Measurements from ENCODE around the gene THAP10. TPM values are rescaled to one million over a fixed set of nuclear protein-coding genes. Genes with fewer than 3 reads are reported as not detected.

Gene THAP10
- polyA plus RNA-seq, 1 donor from 2014 or later, result 6.6 TPM

DNA sequence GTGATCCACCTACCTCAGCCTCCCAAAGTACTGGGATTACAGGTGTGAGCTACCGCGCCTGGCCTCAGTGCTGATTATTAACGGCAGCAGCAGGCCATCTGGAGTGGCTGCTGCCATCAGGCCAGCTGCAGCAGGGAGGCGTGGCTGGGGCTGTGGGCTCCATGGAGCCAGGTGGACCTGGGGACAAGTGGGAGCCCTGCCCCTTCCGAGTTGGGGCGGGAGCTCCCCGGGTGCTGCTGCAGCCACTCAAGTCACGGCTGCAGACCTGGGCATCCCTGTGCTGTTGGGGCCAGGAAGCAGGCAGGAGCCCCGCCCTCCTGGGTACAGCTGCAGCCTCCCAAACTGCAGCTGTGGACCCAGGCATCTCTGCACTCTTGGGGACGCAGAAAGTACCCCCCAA, 24.3 kb upstream of the THAP10 start:
- H3K4me3 ChIP-seq (ENCODE audit: low read length), result no peak overlapping the region
- no peaks in the 10 kb centered on the region for H3K9me3 ChIP-seq (ENCODE audit: low read length)
- no peak overlapping the region for H3K9ac ChIP-seq (ENCODE audit: low read length)
- H3K4me2 ChIP-seq (ENCODE audit: low read length), result no peak overlapping the region
- no peaks in the 10 kb centered on the region for H4K20me1 ChIP-seq (ENCODE audit: insufficient read depth)
- no peak overlapping the region for H3K27ac ChIP-seq (ENCODE audit: low read length)
- no peaks in the 10 kb centered on the region for H3K79me2 ChIP-seq (replicated peaks; ENCODE audit: insufficient read depth, low read length)
- TF ChIP-seq MXI1 (conservative IDR thresholded peaks at IDR 0.05; ENCODE audit: poor library complexity, severe bottlenecking), result no peak
- H3K9me2 ChIP-seq (ENCODE audit: insufficient read depth, low read length), result no peaks in the 10 kb centered on the region
- H3F3A ChIP-seq (ENCODE audit: insufficient read depth, low read length, poor library complexity, severe bottlenecking), result no peaks in the 10 kb centered on the region
- H3K27me3 ChIP-seq (ENCODE audit: insufficient read depth, low read depth, low read length), result no peaks in the 10 kb centered on the region
- H2AFZ ChIP-seq (ENCODE audit: low read depth, low read length), result no peak overlapping the region
- H3K36me3 ChIP-seq (ENCODE audit: insufficient read depth, low read length), result peaks cover 8% of the 10 kb centered on the region

DNA sequence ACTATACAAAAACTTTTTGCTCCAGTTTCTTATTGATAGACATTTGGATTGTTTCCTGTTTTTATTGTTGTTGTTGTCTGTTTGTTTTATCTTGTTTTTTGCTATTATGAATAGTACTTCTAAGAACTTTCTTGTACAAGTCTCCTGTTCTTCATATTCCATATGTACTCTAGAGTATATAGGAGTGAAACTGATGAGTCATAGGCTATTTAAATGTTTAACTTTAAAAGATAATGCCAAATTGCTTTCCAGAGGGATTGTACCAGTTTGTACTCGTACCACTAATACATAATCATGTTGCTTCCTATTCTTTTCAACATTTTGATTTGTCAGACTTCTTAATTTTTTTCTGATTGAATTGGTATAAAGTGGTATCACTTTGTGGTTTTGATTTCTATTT, 20.0 kb upstream of the THAP10 start:
- Histone ChIP-seq H3K4me3 (ENCODE audit: low read length) (no peak overlapping the region), H3K27me3 (ENCODE audit: insufficient read depth, low read depth, low read length) (no peaks in the 10 kb centered on the region), H4K20me1 (ENCODE audit: insufficient read depth) (no peaks in the 10 kb centered on the region), H3F3A (ENCODE audit: insufficient read depth, low read length, poor library complexity, severe bottlenecking) (no peaks in the 10 kb centered on the region), H2AFZ (ENCODE audit: low read depth, low read length) (no peak overlapping the region), H3K9ac (ENCODE audit: low read length) (no peak overlapping the region), H3K4me2 (ENCODE audit: low read length) (no peak overlapping the region), H3K79me2 (replicated peaks; ENCODE audit: insufficient read depth, low read length) (no peaks in the 10 kb centered on the region), H3K9me3 (ENCODE audit: low read length) (no peaks in the 10 kb centered on the region), H3K9me2 (ENCODE audit: insufficient read depth, low read length) (no peaks in the 10 kb centered on the region), H3K27ac (ENCODE audit: low read length) (no peak overlapping the region), H3K36me3 (ENCODE audit: insufficient read depth, low read length) (peaks cover 20% of the 10 kb centered on the region)
- no peak for TF ChIP-seq MXI1 (conservative IDR thresholded peaks at IDR 0.05; ENCODE audit: poor library complexity, severe bottlenecking)
- TF ChIP-seq SMC3 (conservative IDR thresholded peaks at IDR 0.05; ENCODE audit: poor library complexity), result no peak
- TF ChIP-seq RAD21 (conservative IDR thresholded peaks at IDR 0.05), result no peak
- TF ChIP-seq POLR2AphosphoS5 (IDR thresholded peaks at IDR 0.05), result no peak
- TF ChIP-seq TAF1 (IDR thresholded peaks at IDR 0.05; ENCODE audit: low read depth), result no peak
- TF ChIP-seq EP300 (conservative IDR thresholded peaks at IDR 0.05; ENCODE audit: poor library complexity, severe bottlenecking), result no peak
- TF ChIP-seq, protein P1, sequence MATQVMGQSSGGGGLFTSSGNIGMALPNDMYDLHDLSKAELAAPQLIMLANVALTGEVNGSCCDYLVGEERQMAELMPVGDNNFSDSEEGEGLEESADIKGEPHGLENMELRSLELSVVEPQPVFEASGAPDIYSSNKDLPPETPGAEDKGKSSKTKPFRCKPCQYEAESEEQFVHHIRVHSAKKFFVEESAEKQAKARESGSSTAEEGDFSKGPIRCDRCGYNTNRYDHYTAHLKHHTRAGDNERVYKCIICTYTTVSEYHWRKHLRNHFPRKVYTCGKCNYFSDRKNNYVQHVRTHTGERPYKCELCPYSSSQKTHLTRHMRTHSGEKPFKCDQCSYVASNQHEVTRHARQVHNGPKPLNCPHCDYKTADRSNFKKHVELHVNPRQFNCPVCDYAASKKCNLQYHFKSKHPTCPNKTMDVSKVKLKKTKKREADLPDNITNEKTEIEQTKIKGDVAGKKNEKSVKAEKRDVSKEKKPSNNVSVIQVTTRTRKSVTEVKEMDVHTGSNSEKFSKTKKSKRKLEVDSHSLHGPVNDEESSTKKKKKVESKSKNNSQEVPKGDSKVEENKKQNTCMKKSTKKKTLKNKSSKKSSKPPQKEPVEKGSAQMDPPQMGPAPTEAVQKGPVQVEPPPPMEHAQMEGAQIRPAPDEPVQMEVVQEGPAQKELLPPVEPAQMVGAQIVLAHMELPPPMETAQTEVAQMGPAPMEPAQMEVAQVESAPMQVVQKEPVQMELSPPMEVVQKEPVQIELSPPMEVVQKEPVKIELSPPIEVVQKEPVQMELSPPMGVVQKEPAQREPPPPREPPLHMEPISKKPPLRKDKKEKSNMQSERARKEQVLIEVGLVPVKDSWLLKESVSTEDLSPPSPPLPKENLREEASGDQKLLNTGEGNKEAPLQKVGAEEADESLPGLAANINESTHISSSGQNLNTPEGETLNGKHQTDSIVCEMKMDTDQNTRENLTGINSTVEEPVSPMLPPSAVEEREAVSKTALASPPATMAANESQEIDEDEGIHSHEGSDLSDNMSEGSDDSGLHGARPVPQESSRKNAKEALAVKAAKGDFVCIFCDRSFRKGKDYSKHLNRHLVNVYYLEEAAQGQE (IDR thresholded peaks at IDR 0.05; ENCODE audit: borderline replicate concordance), result no peak
- no peak for TF ChIP-seq EZH2 (IDR thresholded peaks at IDR 0.05; ENCODE audit: borderline replicate concordance, insufficient read depth, low read length, poor library complexity, severe bottlenecking)
- TF ChIP-seq, protein P2, sequence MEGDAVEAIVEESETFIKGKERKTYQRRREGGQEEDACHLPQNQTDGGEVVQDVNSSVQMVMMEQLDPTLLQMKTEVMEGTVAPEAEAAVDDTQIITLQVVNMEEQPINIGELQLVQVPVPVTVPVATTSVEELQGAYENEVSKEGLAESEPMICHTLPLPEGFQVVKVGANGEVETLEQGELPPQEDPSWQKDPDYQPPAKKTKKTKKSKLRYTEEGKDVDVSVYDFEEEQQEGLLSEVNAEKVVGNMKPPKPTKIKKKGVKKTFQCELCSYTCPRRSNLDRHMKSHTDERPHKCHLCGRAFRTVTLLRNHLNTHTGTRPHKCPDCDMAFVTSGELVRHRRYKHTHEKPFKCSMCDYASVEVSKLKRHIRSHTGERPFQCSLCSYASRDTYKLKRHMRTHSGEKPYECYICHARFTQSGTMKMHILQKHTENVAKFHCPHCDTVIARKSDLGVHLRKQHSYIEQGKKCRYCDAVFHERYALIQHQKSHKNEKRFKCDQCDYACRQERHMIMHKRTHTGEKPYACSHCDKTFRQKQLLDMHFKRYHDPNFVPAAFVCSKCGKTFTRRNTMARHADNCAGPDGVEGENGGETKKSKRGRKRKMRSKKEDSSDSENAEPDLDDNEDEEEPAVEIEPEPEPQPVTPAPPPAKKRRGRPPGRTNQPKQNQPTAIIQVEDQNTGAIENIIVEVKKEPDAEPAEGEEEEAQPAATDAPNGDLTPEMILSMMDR (IDR thresholded peaks at IDR 0.05; ENCODE audit: poor library complexity, severe bottlenecking), result no peak

DNA sequence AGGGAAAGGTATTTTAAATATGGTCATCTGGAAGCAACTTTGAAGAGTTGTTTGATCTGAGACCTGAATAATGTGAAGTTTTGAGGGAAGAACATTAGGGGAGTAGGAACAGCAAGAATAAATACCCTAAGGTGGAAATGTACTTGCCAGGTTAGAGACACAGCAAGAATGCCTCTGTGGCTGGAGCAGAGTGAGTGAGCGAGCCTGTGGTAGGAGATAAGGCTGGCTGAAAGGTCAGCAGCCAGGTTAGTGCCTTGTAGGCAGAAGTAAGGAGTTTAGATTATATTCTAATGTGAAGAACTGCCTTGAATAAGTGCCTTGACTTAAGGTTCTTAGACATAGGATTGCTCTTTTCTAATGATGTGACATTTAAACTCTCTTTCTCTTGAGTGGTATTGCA, 18.7 kb upstream of the THAP10 start:
- Histone ChIP-seq H3K9me3 (ENCODE audit: low read length) (no peaks in the 10 kb centered on the region), H3K4me3 (ENCODE audit: low read length) (no peak overlapping the region), H3K36me3 (ENCODE audit: insufficient read depth, low read length) (peaks cover 28% of the 10 kb centered on the region), H3K27me3 (ENCODE audit: insufficient read depth, low read depth, low read length) (no peaks in the 10 kb centered on the region), H3K9ac (ENCODE audit: low read length) (no peak overlapping the region), H3F3A (ENCODE audit: insufficient read depth, low read length, poor library complexity, severe bottlenecking) (no peaks in the 10 kb centered on the region), H2AFZ (ENCODE audit: low read depth, low read length) (no peak overlapping the region), H4K20me1 (ENCODE audit: insufficient read depth) (no peaks in the 10 kb centered on the region), H3K9me2 (ENCODE audit: insufficient read depth, low read length) (no peaks in the 10 kb centered on the region), H3K27ac (ENCODE audit: low read length) (no peak overlapping the region), H3K79me2 (replicated peaks; ENCODE audit: insufficient read depth, low read length) (no peaks in the 10 kb centered on the region), H3K4me2 (ENCODE audit: low read length) (no peak overlapping the region)
- TF ChIP-seq POLR2AphosphoS5 (IDR thresholded peaks at IDR 0.05) (no peak), TAF1 (IDR thresholded peaks at IDR 0.05; ENCODE audit: low read depth) (no peak), RAD21 (conservative IDR thresholded peaks at IDR 0.05) (no peak), EZH2 (IDR thresholded peaks at IDR 0.05; ENCODE audit: borderline replicate concordance, insufficient read depth, low read length, poor library complexity, severe bottlenecking) (no peak)

Data from neural cell (in vitro differentiated cells).